Measurements from ENCODE around the gene GOPC.

GOPC gene

DNA sequence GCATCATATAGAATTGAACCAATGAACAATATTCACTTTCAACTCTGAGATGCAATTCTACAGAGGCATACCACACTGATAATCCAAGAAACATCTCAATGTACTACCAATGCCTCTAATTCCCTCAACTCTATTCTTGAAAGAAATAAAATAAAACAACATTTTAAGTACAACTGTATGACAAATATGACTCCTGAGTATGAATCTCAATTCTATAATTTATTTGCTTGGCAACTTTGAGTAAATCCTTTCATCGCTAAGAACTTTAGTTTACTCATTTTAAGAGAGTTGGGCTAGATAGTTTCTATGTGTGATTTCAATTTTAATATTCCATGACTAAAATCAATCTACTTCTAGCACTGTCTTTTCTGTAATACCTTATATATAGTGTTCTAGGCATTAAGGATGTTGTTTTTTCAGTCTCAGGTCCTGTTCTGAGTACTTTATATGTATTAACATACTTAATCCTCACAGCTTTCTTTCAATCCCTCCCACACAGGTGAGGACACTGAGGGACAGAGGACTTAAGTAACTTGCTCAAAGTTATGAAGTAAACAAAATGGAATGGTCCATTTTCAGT is 33.4 kb downstream of the GOPC start:
- TF ChIP-seq GATA2 (IDR thresholded peaks at IDR 0.05; ENCODE audit: low read depth, low read length) (no peak), GATA3 (IDR thresholded peaks at IDR 0.05; ENCODE audit: low read depth, low read length) (no peak)

DNA sequence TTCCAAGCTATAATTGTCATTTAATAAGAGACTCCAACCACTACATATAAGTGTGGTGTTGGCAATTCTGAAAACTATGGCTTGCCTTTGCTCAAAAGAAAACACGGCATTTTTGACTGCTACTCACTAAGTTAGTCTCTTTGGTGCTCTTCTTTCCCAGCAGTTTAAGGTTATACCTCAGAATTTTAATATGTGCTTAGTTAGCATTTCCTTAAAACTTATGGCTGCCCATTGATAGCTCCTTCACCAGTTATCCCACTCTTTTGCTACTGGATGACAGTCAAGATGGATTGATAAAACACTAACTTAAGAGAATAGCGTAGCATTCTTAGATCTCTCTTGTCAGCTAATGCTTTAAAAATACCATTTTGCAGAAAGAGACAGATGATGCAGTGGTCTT is 34.1 kb downstream of the GOPC start:
- no peak for TF ChIP-seq GATA3 (IDR thresholded peaks at IDR 0.05; ENCODE audit: low read depth, low read length)
- TF ChIP-seq GATA2 (IDR thresholded peaks at IDR 0.05; ENCODE audit: low read depth, low read length): no peak

DNA sequence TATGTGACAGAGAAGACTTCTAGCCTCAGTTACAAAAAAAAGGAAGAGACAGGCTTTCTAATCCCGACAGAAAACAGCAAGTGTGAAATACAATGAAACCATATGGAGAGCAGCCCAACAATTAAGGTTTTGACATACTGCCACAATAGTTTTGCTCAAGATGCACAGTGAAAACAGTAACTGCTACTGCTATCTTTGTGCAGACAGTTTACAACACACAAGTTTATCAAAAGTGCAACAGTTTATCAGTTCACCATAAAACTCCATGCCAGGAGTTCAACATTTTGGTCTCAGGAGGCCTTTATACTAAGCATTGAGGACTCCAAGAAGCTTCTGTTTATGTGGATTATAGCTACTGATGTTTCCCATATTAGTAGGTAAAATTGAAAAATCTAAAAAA is 37.6 kb downstream of the GOPC start:
- TF ChIP-seq GATA2 (IDR thresholded peaks at IDR 0.05; ENCODE audit: low read depth, low read length) (no peak), GATA3 (IDR thresholded peaks at IDR 0.05; ENCODE audit: low read depth, low read length) (no peak)

DNA sequence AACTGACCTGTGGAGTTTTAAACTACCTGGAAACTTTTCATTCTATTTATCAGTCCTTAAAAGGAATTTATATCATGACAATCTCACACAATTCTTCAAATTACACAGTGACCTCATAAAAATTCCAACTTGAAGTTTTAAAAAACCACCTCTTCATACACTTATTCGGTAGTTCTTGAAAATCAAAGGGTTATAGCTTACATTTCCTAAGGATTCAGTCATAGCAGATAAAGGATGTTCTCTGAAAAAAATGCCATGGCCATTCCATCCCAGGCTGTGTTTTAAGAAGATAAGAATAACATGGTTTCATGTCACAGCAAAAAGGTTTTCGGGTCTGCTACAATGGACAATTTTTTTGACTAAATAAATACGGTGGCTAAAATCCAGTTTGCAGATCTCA is 41.2 kb downstream of the GOPC start:
- TF ChIP-seq GATA2 (IDR thresholded peaks at IDR 0.05; ENCODE audit: low read depth, low read length) (no peak), GATA3 (IDR thresholded peaks at IDR 0.05; ENCODE audit: low read depth, low read length) (no peak)

DNA sequence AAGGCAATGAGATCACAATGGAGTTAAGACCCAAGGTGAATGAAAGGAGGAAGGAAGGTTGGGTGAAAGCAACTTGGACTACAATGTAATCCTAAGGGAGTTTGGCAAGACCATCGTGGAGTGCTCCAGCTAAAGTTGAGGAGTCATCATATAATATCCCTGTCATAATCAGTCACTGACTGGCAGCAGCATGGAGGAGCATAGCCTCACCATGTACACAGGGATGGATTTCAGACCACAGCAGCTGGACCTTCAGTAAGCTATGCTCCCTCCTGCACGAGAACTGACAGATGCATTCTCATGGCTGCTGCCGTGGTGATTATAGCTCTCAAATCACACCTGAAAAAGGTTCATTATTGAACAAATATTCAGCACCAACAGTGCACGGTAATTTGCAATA is 43.0 kb downstream of the GOPC start:
- no peak for TF ChIP-seq GATA2 (IDR thresholded peaks at IDR 0.05; ENCODE audit: low read depth, low read length)
- TF ChIP-seq GATA3 (IDR thresholded peaks at IDR 0.05; ENCODE audit: low read depth, low read length): no peak

DNA sequence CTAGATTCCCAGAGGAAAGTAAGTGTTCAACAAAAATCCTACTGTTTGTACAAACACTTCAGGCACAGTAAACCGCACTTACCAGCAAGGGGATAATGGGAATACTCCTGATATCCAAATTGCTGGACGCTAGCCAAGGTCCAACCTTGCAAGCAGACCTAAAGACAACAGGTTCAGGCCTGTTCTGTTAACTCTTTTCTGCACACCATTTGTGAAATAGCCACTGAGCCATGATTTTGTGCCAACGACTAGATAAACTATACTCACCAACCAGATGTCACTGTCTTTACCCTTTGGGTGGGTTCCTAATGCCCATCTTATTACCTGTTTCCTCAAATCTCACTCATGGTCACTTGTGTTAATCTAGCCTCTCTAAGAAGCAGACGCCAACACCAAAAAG is 43.5 kb downstream of the GOPC start:
- TF ChIP-seq GATA3 (IDR thresholded peaks at IDR 0.05; ENCODE audit: low read depth, low read length) (no peak), GATA2 (IDR thresholded peaks at IDR 0.05; ENCODE audit: low read depth, low read length) (no peak)

DNA sequence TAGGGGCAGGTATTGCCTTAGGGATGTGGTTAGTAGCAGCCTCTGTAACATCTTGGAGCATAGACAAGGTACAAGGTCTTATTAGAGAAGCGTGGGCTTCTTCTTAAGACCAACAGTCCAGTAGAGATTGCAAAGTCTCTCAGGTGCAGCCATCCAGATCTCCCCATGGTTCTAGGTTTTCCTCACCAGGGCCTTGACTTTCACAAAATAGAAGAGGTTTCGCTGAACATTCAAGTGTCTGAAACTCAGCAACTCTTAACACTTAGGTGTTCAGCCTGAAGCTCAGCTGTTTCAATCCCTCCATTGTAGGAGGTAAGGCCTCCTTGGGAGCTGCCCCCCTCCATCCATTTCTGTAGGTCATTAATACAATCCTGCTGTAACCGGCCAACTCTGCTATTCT is 44.4 kb downstream of the GOPC start:
- no peak for TF ChIP-seq GATA2 (IDR thresholded peaks at IDR 0.05; ENCODE audit: low read depth, low read length)
- no peak for TF ChIP-seq GATA3 (IDR thresholded peaks at IDR 0.05; ENCODE audit: low read depth, low read length)

DNA sequence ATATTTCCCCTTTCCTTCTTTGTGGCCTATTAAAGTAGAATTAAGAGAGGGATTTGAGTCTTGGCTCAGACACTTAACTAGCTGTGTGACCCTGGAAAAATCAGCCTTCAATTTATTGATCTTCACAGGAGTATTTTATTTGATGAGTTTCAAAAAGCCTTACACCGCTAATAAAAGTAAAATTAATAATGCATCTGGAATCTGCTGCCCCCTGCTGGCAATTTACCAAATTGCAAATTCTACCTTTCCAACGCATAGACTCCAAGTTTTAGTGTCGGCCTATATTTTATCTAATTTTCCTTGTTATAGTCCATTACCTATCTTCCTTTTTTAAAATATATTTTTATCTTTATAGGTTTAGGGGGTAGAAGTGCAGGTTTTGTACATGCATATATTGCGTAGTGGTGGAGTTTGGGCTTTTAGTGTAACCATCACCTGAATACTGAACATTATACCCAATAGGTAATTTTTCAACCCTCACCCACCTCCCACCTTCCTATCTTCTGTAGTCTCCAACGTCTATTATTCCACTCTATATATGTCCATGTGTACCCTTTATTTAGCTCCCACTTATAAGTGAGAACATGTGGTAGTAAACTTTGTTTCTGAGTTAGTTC is 46.3 kb downstream of the GOPC start:
- TF ChIP-seq GATA2 (IDR thresholded peaks at IDR 0.05; ENCODE audit: low read depth, low read length): no peak
- no peak for TF ChIP-seq GATA3 (IDR thresholded peaks at IDR 0.05; ENCODE audit: low read depth, low read length)

DNA sequence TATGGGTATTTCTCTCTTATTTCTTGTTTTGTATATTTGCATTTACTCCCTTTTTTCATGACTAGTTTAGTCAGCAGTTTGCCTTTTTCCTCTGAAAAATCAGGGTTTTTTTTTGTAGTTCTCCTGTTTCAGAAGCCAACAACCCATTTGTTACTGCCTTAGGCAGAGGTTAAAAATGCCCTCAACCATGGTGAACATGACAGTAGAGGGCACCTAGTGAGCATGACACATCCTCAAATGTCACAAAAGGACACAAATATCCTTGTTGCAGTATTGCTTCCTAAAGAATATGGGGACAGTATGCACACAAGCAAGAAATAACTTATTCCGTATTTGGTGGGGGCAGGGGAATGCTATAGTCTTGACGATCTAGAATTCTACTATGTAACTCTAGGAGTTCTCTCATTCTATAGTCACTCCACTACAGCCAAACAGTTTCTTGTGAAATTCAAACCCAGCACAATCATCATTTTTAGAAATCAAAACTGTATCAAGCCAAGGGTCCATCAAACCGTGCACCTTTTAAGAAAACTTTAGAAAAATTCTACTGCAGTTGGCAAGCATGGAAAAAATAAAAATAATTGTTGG is 47.0 kb downstream of the GOPC start:
- TF ChIP-seq GATA3 (IDR thresholded peaks at IDR 0.05; ENCODE audit: low read depth, low read length) (no peak), GATA2 (IDR thresholded peaks at IDR 0.05; ENCODE audit: low read depth, low read length) (no peak)

DNA sequence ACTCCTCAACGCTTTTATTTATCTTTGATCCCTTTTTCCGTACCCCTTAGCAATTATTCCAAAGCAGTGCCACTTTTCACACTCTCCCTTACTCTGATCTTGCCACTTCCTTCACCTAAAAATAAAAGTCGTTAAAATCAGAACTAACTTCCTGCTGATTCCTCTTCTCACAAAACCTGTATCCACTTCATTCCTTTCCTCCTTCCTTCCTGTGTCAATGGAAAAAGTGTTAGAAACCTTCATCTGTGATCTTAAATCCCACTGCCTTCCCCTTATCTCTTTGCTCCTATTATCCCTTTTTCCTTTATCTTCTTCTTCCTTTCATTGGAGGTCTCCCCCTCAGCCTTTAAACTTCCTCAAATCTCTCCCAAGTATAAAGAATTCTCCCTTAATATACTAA is 49.2 kb downstream of the GOPC start:
- TF ChIP-seq GATA2 (IDR thresholded peaks at IDR 0.05; ENCODE audit: low read depth, low read length) (no peak), GATA3 (IDR thresholded peaks at IDR 0.05; ENCODE audit: low read depth, low read length) (no peak)

DNA sequence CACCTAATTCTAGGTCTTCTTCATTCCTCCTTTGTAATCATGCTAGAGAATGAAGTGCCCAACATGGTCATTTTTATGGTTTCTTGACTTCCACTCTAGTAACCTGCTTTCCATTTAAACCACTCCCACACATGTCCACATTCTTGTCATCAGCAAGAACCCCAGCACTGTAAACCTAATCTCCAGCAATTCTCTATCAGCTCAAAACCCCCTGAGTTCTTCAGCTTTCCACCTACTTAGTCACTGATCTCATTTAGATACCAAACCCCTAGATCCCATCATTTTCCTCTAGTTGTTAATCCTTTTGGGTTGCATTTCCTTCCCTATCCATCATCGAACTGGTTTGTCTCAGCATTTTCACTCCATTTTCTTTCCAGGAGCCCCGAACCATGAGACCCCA is 49.7 kb downstream of the GOPC start:
- TF ChIP-seq GATA2 (IDR thresholded peaks at IDR 0.05; ENCODE audit: low read depth, low read length) (no peak), GATA3 (IDR thresholded peaks at IDR 0.05; ENCODE audit: low read depth, low read length) (no peak)

DNA sequence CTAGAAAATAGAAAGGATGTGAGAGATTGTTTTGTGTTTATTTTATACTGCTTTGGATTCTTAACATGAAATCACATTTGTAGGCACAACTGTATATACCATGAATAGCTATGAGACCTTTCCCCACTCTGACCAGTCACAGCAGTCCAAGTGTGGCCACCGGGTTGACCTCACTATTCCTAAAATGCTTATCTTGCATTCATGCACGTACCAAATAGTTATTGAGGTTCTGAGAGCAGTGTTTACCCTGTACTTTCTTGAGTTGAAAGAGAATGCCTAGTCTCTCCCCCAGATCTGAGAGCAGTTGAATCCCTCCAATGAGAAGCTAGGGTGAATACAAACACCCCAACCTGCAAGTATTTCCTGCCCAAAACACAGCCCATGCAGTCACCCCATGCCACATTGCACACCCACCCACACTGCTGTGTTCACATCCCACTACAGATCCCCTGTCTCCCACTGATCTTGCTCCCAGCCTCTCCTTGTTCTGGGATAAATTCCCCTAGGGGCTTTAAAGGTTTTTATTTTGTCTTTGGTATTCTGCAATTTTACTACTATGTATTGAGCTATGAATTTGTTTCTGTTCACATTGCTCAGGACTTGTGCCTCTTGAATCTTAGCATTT is 51.6 kb downstream of the GOPC start:
- TF ChIP-seq GATA2 (IDR thresholded peaks at IDR 0.05; ENCODE audit: low read depth, low read length) (no peak), GATA3 (IDR thresholded peaks at IDR 0.05; ENCODE audit: low read depth, low read length) (no peak)

DNA sequence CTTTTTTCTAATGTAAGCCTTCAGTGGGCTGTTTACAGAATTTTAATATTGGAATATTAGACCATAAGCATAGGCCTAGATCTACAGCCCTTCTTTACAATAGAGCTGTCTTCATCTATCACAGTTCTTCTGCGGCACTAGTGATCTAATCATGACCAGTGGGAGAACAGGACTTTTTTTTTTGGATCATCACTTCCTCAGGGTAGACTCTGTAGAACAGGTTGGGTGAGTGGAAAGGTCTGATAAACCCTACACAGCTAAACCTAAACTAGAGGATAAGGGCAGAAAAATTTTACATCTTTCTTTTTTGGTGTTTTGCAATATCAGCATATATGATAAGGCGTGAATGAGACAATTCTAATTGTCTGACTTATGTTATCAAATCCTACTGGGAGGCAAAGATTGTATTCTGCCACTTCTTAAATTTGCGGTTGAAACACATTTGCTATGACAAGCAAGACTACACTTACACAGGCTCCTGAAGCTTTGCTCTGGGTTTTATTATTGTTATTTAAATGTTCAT is 52.2 kb downstream of the GOPC start:
- no peak for TF ChIP-seq GATA2 (IDR thresholded peaks at IDR 0.05; ENCODE audit: low read depth, low read length)
- no peak for TF ChIP-seq GATA3 (IDR thresholded peaks at IDR 0.05; ENCODE audit: low read depth, low read length)

DNA sequence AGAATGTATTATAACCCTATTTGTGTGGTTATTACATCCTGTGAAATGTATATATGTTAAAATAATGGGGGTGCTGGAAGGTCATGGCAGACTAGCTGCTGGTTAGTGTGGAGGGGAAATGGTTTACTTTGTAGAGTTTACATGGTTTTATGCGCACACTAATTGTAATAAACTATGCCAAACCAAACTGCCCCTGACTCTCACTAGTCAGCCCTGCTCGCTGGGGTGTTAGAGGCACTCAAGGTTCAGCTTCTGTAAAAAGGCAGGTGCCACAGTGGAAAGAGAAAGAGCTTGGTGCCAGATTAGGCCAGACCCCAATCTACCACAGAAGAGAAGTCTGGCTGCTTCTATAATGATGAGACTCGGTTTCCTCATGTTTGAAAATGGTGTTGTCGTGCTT is 52.7 kb downstream of the GOPC start:
- no peak for TF ChIP-seq GATA3 (IDR thresholded peaks at IDR 0.05; ENCODE audit: low read depth, low read length)
- TF ChIP-seq GATA2 (IDR thresholded peaks at IDR 0.05; ENCODE audit: low read depth, low read length): no peak
